Skin epidermis (tissue), 12 donors: ENCODE data around the gene VGLL1.

Source experiments
- H3K27ac ChIP-seq, 21 experiments: fragments of 200-600 bp; sonication (generic) in 11 of 21; one replicate each; pipeline ENCODE4 v1.5.0; 2020; ENCODE audit warnings: mild to moderate bottlenecking in 3 of 21, inconsistent platforms in 2 of 21, moderate library complexity in 2 of 21
- H3K4me3 ChIP-seq, 7 experiments: fragments of 200-600 bp; sonication (generic) in 2 of 7; one replicate each; pipeline ENCODE4 v1.5.0; 2020; ENCODE audit warnings: inconsistent platforms in 2 of 7, mild to moderate bottlenecking in 2 of 7, moderate library complexity in 1 of 7

VGLL1 gene

DNA sequence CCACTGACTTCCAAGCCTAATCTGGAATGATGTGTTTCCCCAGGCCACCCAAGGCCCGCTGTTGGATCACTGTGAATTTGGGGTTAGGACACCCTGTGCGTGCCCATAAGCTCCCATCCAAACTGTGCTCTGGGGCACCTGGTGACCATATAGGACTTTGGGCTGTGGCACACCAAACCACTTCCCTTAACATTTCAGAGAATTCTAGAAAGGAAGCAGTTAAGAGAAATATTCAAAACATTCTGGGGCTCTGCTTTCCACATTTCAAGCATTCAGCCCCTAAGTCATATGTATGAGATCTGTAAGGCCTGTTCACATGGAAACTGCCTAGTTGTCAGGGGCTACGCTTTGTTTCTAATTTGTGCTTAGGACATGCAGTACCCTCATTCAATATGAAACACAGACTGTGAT, 14.4 kb downstream of the VGLL1 start:
- H3K4me3 ChIP-seq: no peak overlapping the region

DNA sequence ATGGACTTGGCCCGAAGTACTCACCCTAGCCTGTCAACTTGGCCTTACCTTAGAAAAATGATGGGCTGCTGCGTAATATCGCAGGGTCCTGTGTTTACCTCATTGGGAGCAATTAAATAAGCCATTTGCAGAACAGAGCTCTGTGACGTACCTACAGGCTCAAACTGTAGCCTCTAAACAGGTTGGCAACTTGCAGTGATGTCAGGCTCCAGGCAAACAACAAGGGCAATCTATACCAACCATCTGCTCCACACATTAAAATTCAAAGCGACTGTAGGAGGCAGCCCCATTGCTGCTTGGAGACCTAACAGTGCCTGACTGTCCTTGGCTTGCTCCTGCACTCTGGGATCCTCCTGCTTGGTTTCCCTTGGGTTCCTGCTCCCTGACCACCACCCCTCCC, 17.2 kb downstream of the VGLL1 start:
- Histone ChIP-seq H3K27ac (no peak overlapping the region), H3K4me3 (no peak overlapping the region)

More for the DNA sequence above, 14.4 kb downstream of the VGLL1 start:
- H3K27ac ChIP-seq: no peak overlapping the region

DNA sequence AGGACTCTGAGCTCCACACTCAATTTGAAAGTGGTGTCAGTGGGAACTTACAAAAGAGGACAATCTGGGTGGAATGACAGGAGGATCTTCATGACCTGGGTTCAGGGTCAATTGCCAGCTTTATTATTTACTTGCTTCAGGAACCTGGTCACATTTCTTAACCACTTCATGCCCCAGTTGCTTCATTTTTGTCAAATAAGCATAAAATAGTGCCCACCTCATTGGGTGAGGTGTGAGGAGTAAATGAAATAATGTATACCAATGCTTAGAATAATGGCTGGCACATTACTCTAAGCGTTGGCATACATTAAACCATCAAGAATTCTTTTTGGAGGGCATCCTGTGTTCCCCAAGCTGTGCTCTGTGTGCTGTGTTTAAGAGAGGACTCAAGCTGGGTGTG, 19.4 kb downstream of the VGLL1 start:
- Histone ChIP-seq H3K27ac (no peak overlapping the region), H3K4me3 (no peak overlapping the region)

DNA sequence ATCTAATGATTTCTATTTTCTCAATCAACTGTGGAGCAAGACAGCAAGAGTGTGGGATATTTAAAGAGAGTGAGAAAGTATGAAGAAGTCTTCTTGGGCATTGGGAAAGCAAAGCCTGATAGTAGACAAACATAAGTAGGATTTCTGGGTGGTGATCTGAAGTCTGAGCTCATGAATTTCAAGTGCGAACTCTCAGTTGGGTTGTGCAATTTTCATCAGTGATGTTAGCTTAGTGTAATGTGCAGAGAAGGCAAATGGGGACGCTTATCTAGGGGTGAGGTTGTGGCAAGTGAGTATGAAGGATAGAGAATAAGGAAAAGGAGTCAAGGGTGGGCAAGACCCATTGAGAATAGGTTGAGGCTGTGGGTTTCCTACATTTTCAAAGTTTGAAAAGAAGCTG, 23.7 kb downstream of the VGLL1 start:
- no peak overlapping the region for H3K4me3 ChIP-seq

DNA sequence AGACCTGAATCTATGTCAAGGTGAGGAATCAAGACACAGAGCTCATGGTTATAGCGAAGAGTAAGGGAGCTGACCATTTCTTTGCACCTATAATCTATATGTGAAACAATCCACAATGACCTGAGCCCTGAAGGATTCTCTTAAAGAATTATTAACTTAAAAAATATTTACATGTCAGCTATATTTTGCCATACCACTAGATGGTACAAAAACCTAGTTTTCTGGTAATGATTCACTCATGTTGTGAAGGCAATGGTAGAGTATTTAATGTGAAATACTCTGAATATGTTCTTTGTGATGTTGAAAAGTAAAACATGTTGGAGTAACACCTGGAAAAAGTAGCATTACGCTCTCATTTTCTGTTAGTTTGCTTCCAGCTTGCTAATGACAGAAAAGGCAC, 40.0 kb downstream of the VGLL1 start:
- Histone ChIP-seq H3K27ac (no peak overlapping the region), H3K4me3 (no peak overlapping the region)

More for the DNA sequence above, 23.7 kb downstream of the VGLL1 start:
- H3K27ac ChIP-seq: no peak overlapping the region

DNA sequence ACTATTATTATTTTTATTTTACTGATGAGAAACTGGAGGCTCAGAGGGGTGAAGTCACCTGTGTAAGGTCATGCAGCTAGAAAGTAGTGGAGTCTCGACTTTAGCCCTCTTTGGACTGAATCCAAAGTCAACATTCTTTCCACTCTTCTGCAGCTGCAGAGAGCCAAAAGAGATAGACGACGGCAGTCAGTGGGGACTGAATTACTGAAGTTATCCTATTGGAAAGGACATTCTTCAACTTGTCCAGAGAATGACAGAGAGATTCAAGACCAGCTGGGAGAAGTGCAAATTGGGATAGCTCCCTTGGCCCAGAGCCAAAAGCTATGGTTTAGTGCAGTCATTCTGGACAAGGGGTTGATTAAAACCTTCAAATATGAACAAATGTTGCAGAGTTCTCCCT, 42.5 kb downstream of the VGLL1 start:
- Histone ChIP-seq H3K27ac (no peak overlapping the region), H3K4me3 (no peak overlapping the region)

DNA sequence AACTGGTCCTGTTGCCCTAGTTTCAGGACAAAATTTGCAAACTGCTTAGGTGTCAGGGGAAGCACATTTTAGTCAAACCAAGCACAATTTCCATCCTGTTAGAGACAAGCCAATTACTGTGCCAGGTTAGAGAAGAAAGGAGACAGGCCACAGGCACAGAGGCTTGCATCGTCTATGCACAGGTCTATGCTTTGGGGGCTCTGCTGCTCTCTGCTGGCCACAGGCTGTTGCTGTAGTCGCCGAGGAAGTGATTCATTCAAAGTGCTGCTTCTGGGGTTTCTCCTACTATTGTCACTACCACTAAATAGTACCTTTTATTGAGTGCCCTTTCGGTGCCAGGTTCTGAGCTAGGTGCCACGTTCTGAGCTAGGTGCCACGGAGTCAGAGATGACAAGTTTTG, 45.5 kb downstream of the VGLL1 start:
- H3K4me3 ChIP-seq: no peak overlapping the region
- H3K27ac ChIP-seq: no peak overlapping the region

DNA sequence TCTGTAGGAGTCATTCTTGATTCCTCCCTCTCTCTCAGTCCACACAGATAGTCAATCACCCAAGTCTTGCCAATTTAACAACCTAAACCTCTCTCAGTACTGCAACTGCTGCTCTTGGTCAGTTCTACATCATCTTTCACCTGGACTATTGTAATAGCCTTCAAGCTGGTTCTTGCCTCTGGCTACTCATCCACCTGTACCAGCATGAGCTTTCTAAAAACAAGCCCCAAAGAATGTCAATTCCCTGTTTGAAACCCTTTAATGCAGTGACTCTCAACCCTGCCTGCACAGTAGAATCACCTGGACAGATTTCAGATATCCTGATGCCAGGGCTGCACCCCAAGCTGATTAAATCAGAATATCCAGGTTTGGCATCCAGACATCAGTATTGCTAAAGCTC, 48.3 kb downstream of the VGLL1 start:
- Histone ChIP-seq H3K4me3 (no peak overlapping the region), H3K27ac (no peak overlapping the region)

DNA sequence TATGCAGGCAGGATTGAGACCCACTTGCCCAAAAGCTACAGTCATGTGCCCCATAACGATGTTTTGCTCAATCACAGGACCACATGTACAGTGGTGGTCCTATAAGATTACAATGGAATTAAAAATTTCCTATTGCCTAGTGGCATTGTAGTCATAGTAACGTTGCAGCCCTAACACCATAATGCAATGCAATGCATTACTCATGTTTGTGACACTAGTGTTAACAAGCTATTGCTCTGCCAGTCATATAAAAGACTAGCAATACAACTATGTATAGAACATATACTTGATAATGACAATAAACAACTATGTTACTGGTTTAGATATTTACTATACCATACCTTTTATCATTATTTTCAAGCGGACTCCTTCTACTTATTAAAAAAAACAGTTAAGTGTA, 50.6 kb downstream of the VGLL1 start:
- H3K4me3 ChIP-seq: no peak overlapping the region
- H3K27ac ChIP-seq: no peak overlapping the region

DNA sequence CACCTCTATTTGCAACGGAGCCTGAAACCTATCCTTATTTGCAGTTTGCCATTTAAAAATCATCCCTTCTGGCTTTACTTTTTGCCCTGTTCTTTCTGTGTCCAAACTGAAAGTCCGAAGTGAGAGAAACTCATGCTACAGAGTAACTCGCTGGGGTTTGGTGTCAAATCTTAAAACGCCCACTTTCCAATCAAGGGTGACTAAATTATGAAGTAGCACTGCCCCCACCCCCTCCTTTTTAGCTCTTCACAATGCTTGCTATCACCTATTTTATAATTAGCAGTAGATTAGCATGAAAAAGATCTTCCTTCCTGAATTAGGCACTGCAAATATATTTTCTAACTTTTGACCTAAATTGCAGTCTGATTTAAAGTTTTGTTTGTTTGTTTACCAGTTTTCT, 52.5 kb downstream of the VGLL1 start:
- no peak overlapping the region for H3K27ac ChIP-seq
- no peak overlapping the region for H3K4me3 ChIP-seq

DNA sequence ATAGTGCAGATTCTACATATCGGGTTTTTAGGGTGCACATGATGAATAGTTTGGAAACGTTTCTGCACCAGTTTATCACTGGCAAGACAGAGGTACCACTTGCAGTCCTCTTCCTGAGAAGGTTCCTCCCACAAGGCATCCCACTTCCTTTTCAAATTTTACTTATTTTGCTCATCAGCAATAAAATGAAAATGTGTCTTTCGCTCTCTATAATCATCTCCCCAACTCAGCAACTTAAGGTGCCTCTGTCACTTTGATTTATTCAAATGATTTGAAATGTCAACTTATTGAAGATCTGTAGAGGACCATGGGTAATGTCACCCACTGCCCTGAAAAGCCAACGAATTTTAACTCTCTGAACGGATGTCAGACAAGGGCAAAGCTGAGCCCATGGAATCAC, 53.2 kb downstream of the VGLL1 start:
- peak overlapping the region in 2 of 21 experiments; percentile 19 to 59 for H3K27ac ChIP-seq
- no peak overlapping the region for H3K4me3 ChIP-seq

DNA sequence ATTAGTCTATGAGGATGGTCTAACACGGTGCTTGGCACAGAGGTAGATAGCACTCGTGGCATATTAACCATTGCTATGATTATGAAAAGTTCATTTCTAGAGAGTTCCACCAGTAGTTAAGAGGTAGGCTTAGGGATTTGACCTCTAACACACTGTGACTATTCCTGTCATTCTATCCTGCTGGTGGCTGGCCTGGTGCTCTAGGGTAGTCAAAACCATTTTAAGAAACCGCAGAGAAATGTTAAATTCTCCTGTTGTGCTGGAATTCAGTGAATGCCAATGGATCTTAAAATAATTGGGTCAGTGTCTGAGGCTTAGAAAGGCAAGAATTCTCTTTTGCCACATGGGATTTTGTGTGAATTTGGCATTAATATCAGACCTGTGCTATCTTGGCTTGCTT, 53.9 kb downstream of the VGLL1 start:
- Histone ChIP-seq H3K4me3 (no peak overlapping the region), H3K27ac (peak overlapping the region in 1 of 21 experiments; percentile 59)

DNA sequence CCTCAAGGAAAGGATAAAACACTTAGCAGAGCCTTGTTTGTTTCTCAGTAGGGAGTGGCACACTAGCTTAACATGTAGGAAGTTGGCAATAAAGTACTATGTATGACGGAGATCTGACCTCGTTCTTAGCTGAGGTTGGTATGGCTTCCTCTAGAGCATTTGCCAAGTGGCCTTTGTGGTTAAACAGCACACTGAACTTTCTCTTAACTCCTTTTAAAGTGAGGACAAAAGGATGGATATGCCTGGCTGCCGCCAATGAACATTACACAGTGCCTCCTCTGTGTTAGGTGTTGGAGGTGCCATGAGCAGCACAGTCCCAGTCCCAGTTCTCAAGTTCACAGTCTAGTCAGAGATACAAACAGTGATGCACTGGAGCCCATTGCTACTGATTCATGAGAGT, 54.4 kb downstream of the VGLL1 start:
- Histone ChIP-seq H3K4me3 (no peak overlapping the region), H3K27ac (peak overlapping the region in 2 of 21 experiments; percentile 7 to 59)

DNA sequence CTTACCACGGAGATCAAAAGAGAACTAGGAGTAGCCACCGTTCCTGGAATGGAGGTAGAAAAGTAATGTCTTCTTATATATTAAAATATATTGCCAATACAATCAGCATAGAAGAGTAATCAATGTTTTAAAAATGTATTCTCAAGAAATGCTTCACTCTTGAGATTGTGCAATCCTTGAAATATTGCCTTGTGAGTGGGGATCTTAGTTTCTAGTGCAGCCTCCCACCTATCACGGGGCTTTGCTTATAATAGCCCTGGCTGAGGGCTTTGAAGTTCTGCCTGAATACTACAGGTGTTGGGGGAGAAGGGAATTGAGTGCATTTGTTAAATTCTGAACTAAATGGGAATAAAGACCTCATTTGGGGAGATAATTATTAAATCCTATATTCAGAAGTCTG, 55.5 kb downstream of the VGLL1 start:
- H3K27ac ChIP-seq: no peak overlapping the region
- no peak overlapping the region for H3K4me3 ChIP-seq

DNA sequence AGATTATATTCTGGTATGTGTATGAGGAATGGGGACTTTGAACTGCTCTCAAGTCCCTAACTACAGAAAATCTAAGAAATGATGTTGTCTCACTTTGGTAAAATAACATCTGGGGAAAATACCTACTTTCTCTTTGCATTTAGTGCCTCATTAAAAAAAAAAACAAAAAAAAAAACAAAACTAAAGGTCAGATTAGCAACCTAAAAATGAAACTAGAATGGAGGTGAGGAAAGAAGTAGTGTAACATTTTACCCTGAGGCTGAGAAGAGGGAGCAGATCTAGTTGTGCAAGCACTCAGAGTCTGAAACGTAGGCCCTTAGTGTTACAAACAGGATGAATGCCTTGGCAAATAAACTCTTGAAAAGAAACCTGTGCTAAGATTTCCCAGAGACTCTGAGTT, 56.0 kb downstream of the VGLL1 start:
- Histone ChIP-seq H3K4me3 (no peak overlapping the region), H3K27ac (peak overlapping the region in 1 of 21 experiments; percentile 50)

DNA sequence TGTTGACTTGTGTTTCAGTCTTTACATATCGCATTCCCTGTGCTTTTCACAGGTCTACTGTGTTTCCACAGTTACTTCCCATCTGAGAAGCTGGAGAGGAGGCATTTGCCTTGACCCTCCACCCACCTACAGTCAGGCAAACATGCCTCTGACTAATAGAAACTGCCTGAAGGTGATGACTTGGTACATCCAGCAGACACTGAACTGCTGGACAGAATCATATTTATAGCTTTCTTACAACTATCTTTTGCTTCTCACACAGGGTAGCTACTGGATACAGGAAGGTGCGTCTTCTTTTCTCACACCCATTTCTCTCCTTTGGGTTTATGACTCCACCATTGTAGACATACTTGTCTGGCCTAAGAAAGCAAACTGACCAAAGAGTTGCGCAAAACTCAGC, 58.0 kb downstream of the VGLL1 start:
- Histone ChIP-seq H3K4me3 (no peak overlapping the region), H3K27ac (no peak overlapping the region)

DNA sequence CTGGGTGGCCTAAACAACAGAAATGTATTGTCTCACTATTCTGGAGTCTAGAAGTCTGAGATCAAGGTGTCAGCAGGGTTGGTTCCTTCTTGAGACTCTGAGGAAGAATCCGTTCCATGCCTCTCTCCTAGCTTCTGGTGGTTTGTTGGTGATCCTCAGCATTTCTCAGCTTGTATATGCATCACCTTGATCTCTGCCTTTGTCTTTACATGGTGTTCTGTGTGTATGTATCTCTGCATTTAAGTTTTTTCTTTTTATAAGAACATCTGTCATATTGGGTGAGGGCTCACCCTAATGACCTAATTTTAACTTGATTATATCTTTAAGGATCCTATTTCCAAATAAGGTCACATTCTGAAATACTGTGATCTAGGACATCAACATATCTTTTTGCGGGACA, 65.3 kb downstream of the VGLL1 start:
- H3K4me3 ChIP-seq: no peak overlapping the region

DNA sequence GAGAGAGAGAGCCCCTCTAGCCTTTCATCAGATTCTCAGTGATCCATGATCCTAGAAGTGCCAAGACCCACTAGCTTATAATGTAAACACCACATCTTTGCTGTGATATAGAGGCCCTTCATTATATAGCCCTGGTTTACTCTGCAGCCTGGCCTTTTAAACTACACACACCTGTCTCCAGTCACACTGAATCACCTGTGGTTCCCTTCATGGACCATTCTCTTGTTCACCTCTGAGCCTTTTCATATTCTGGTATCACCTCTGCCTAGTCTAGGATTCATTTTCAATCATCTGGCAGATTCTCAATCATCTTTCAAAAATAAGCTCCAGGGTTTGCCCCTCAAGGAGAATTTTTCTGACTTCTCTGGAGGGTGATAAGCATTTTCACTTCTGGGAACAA, 65.9 kb downstream of the VGLL1 start:
- no peak overlapping the region for H3K4me3 ChIP-seq

More for the DNA sequence above, 65.3 kb downstream of the VGLL1 start:
- H3K27ac ChIP-seq: no peak overlapping the region

DNA sequence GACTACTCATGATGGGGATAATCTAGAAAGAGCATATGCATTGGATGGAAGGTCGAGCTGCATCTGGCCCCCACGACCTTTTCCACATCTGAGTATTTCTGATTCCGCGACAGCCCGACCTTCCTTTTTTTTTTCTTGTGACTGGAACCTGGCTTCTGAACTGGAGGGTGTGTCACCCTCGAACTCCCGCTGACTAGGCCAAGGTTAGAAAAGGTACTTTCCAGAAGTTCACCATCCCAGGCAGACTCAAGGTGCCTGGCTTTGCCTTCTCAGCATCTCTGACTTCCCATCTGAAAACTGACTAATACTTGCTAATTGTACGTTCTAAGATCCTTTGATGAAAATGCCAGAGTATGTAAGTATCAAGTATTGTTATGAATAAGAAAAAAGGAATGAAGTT, 66.6 kb downstream of the VGLL1 start:
- H3K4me3 ChIP-seq: no peak overlapping the region
- H3K27ac ChIP-seq: peak overlapping the region in 1 of 21 experiments; percentile 42

More for the DNA sequence above, 65.9 kb downstream of the VGLL1 start:
- peak overlapping the region in 1 of 21 experiments; percentile 42 for H3K27ac ChIP-seq

DNA sequence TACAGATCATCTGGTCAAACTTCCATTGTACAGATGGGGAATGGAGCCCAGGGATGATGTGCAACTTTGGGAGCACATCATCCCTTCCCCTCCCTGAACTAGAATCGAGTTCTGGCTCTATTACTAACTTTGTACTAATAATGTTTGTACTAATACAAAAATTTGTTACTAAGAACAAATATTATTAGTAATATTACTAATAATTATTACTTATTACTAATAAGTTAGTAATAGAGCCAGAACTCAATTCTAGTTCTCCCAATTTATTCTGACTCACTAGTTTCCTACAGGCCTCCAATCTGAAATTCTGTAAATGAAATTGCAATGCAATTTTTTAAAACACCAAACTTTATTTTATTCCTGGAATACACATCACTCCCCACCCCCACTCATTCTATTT, 68.0 kb downstream of the VGLL1 start:
- Histone ChIP-seq H3K27ac (no peak overlapping the region), H3K4me3 (no peak overlapping the region)
